Measurements from ENCODE around the gene EIF2S1.

The EIF2S1 gene

GRCh38 chr14:67357969-67358354 is 2.2 kb upstream of the EIF2S1 start:
- no peak for DNase-seq (ENCODE audit: low read depth)
- H3K4me3 ChIP-seq (ENCODE audit: control insufficient read depth, low read depth, low read length), result peak overlapping the region; percentile 70
- no peak for TF ChIP-seq CTCF (IDR thresholded peaks at IDR 0.05; ENCODE audit: control insufficient read depth, insufficient read depth, low read depth, low read length, missing control alignments)

GRCh38 chr14:67358924-67359774 is 979 bp upstream of the EIF2S1 start:
- peak overlapping the region; percentile 70 for H3K4me3 ChIP-seq (ENCODE audit: control insufficient read depth, low read depth, low read length)
- DNase-seq (ENCODE audit: low read depth), result no peak
- no peak for TF ChIP-seq CTCF (IDR thresholded peaks at IDR 0.05; ENCODE audit: control insufficient read depth, insufficient read depth, low read depth, low read length, missing control alignments)

- peak overlapping the region; percentile 70 for H3K4me3 ChIP-seq (ENCODE audit: control insufficient read depth, low read depth, low read length)
- no peak for DNase-seq (ENCODE audit: low read depth)
- no peak for TF ChIP-seq CTCF (IDR thresholded peaks at IDR 0.05; ENCODE audit: control insufficient read depth, insufficient read depth, low read depth, low read length, missing control alignments)
These were observed 510 bp downstream of the EIF2S1 start for GRCh38 chr14:67360470-67361206.

DNA sequence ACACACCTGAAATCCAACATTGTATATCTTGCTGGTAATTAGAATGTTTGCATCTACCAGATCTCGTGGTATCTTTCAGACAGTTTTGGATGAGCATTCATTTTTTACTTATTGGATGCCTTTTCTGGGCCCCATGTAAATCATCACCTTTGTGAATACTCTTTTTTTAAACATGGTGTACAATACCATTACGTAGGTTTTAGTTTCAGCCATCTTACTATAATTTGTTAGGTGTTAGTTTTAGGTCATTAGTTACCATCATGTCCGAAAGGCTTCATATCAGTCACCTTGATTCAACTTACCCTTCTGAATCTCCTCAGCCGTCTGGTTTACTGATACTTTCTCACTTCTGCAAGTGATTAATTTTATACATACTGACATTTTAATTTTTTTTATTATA is 5.3 kb downstream of the EIF2S1 start:
- DNase-seq (ENCODE audit: low read depth), result no peak
- no peak overlapping the region for H3K4me3 ChIP-seq (ENCODE audit: control insufficient read depth, low read depth, low read length)
- TF ChIP-seq CTCF (IDR thresholded peaks at IDR 0.05; ENCODE audit: control insufficient read depth, insufficient read depth, low read depth, low read length, missing control alignments), result no peak

DNA sequence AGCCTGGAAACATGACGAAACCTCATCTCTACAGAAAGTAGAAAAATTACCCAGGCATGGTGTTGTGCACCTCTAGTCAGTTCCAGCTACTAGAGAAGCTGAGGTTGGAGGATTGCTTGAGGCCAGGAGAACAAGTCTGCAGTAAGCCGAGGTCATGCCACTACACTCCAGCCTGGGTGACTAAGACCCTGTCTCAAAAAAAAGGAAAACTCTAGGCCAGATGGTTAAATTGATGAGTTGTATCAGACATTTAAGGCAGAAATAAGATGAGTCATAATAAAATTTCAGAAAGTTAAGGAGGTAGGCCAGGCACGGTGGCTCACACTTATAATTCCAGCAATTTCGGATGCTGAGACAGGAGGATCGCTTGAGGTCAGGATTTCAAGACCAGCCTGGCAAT is 10.7 kb downstream of the EIF2S1 start:
- no peak for DNase-seq (ENCODE audit: low read depth)
- no peak overlapping the region for H3K4me3 ChIP-seq (ENCODE audit: control insufficient read depth, low read depth, low read length)
- no peak for TF ChIP-seq CTCF (IDR thresholded peaks at IDR 0.05; ENCODE audit: control insufficient read depth, insufficient read depth, low read depth, low read length, missing control alignments)

DNA sequence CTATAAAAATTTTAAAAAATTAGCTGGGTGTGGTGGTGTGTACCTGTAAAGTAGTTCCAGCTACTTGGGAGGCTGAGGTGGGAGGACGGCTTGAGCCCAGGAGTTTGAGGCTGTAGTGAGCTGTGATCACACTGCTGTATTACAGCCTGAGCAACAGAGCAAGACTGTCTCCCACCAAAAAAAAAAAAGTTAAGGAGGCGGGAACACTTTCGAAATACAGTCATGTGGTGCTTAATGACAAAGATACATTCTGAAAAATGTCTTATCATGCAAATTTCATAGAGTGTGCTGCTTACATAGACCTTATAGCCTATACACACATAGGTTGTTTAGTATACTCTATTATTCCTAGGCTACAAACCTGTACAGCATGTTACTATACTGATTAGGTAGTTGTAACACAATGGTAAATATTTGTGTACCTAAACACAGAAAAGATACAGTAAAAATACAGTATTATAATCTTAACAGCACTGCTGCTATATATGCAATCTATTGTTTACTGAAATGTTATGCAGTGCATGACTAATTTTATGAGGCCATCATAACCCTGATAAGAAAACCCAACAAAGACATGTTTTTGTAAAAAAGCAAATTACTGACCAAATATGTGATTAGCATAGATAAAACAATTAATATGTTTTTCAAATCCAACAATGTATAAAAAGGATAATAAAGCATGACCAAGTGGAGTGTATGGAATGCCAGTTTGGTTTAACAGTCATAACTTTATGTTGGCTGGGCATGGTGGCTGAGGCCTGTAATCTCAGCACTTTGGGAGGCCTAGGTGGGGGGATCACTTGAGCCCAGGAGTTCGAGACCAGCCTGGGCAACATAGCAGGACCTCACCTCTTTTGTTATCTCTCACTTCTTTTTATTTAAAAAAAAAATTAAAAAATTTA is 11.4 kb downstream of the EIF2S1 start:
- no peak for DNase-seq (ENCODE audit: low read depth)
- no peak for TF ChIP-seq CTCF (IDR thresholded peaks at IDR 0.05; ENCODE audit: control insufficient read depth, insufficient read depth, low read depth, low read length, missing control alignments)
- no peak overlapping the region for H3K4me3 ChIP-seq (ENCODE audit: control insufficient read depth, low read depth, low read length)

Data from AG09309 (cell line).